H1 (cell line): ENCODE data around the gene RNF8. TPM values are rescaled to one million over a fixed set of nuclear protein-coding genes. Genes with fewer than 3 reads are reported as not detected.
"Not testable (repeated sequence)": the region's sequence is repeated elsewhere in the genome, so short reads cannot be mapped to it uniquely, and the experiment has no call there.

Experiments
- CTCF ChIA-PET: fragments of 300-600 bp; sonication (Branson Sonifier 250); formaldehyde crosslinking; loops from one replicate; lab custom pipeline; 2021; ENCODE audit not compliant: partially characterized antibody; lab: Charles Lee
- POLR2A ChIA-PET: fragments of 300-600 bp; sonication (Branson Sonifier 250); formaldehyde crosslinking; loops from one replicate; lab custom pipeline; 2021; ENCODE audit warnings: inconsistent platforms; ENCODE audit not compliant: partially characterized antibody; lab: Charles Lee
- DNase-seq, 2 experiments: peaks; one replicate each; pipeline versions ENCODE4 v3.0.0 to v3.0.0-alpha.2; 2010 to 2022; ENCODE audit warnings: low spot score in 2 of 2, low read depth in 1 of 2, mixed read lengths in 1 of 2
- FAIRE-seq: peaks from 2 replicates; lab custom pipeline; 2011; peaks lifted over from hg19 to GRCh38; lab: Jason Lieb, UNC
- H2AFZ ChIP-seq: 2 replicates; pipeline ENCODE4 v1.8.1; 2012; ENCODE audit warnings: low read length, inconsistent platforms
- H2AK5ac ChIP-seq: 2 replicates; pipeline ENCODE4 v1.6.1; 2013; ENCODE audit warnings: low read depth, low read length
- H2BK120ac ChIP-seq: replicated peaks from 2 replicates; pipeline ENCODE3; 2013; ENCODE audit warnings: low read depth, low read length, inconsistent platforms
- H2BK12ac ChIP-seq: 2 replicates; pipeline ENCODE4 v1.6.1; 2013; ENCODE audit warnings: low read depth, low read length
- H2BK15ac ChIP-seq: 2 replicates; pipeline ENCODE4 v1.6.1; 2013; ENCODE audit warnings: low read length
- H2BK20ac ChIP-seq: 2 replicates; pipeline ENCODE4 v1.6.1; 2013; ENCODE audit warnings: low read length
- H2BK5ac ChIP-seq: 2 replicates; pipeline ENCODE4 v1.6.1; 2013; ENCODE audit warnings: low read depth, low read length
- H3K14ac ChIP-seq: 2 replicates; pipeline ENCODE4 v1.6.1; 2013; ENCODE audit warnings: inconsistent platforms; ENCODE audit not compliant: insufficient read length
- H3K18ac ChIP-seq: 2 replicates; pipeline ENCODE4 v1.6.1; 2013; ENCODE audit warnings: low read length; ENCODE audit errors: extremely low read depth
- H3K23ac ChIP-seq: 2 replicates; pipeline ENCODE4 v1.6.1; 2013; ENCODE audit warnings: inconsistent platforms; ENCODE audit not compliant: insufficient read length
- H3K23me2 ChIP-seq: 2 replicates; pipeline ENCODE4 v1.6.1; 2013; ENCODE audit warnings: low read depth, low read length
- H3K27ac ChIP-seq: 2 replicates; pipeline ENCODE4 v1.6.1; 2011; ENCODE audit warnings: low read depth, low read length, inconsistent platforms
- H3K27me3 ChIP-seq, 4 experiments: replicated peaks in 1 of 4; 1 replicate in 1 of 4; 2 replicates in 3 of 4; pipeline versions ENCODE4 v1.6.1 to v1.8.1; 2011 to 2013; ENCODE audit warnings: low read length in 3 of 4, mild to moderate bottlenecking in 3 of 4, inconsistent platforms in 2 of 4, mixed read lengths in 2 of 4, moderate library complexity in 1 of 4; ENCODE audit not compliant: control insufficient read depth in 3 of 4, insufficient read depth in 3 of 4; ENCODE audit errors: extremely low read depth in 1 of 4
- H3K36me3 ChIP-seq, 4 experiments: 2 replicates each; pipeline versions ENCODE4 v1.6.1 to v1.8.1; 2011 to 2013; ENCODE audit warnings: mild to moderate bottlenecking in 4 of 4, low read length in 3 of 4, moderate library complexity in 2 of 4, control low read depth in 1 of 4, inconsistent platforms in 1 of 4; ENCODE audit not compliant: insufficient read depth in 4 of 4, control insufficient read depth in 2 of 4
- H3K4ac ChIP-seq: replicated peaks from 2 replicates; pipeline ENCODE3; 2013; ENCODE audit warnings: low read length, low read depth, mixed read lengths, inconsistent platforms; ENCODE audit not compliant: insufficient read length
- H3K4me1 ChIP-seq, 4 experiments: replicated peaks in 1 of 4; 1 replicate in 1 of 4; 2 replicates in 3 of 4; pipeline versions ENCODE4 v1.6.1 to v1.8.1; 2011 to 2013; ENCODE audit warnings: low read length in 3 of 4, inconsistent platforms in 2 of 4, mixed read lengths in 1 of 4; ENCODE audit not compliant: insufficient read depth in 4 of 4, control insufficient read depth in 3 of 4
- H3K4me2 ChIP-seq, 2 experiments: 2 replicates each; pipeline versions ENCODE4 v1.6.1 to v1.8.1; 2011 to 2013; ENCODE audit warnings: low read depth in 2 of 2, low read length in 2 of 2, control low read depth in 1 of 2, inconsistent platforms in 1 of 2, mild to moderate bottlenecking in 1 of 2; ENCODE audit not compliant: insufficient read depth in 1 of 2
- H3K4me3 ChIP-seq, 4 experiments: fragments of 200-600, 300-600 bp in 1 of 4; sonication (generic), shearing (Covaris generic), sonication (Bioruptor Twin) in 1 of 4; 2 replicates each; pipeline versions ENCODE4 v1.5.1 to v1.8.1; 2011 to 2016; ENCODE audit warnings: low read length in 4 of 4, low read depth in 3 of 4, control low read depth in 2 of 4, inconsistent platforms in 2 of 4, mild to moderate bottlenecking in 2 of 4, mixed read lengths in 1 of 4, moderate library complexity in 1 of 4; ENCODE audit not compliant: insufficient read depth in 2 of 4; ENCODE audit errors: extremely low read depth in 1 of 4
- H3K56ac ChIP-seq: replicated peaks from 2 replicates; pipeline ENCODE3; 2013; ENCODE audit warnings: low read depth, mild to moderate bottlenecking, mixed read lengths, low read length, inconsistent platforms; ENCODE audit not compliant: insufficient read length
- H3K79me1 ChIP-seq: 2 replicates; pipeline ENCODE4 v1.6.1; 2013; ENCODE audit warnings: low read depth, low read length, control low read depth
- H3K79me2 ChIP-seq, 2 experiments: 2 replicates each; pipeline versions ENCODE4 v1.6.1 to v1.8.1; 2012 to 2013; ENCODE audit warnings: low read length in 2 of 2, mild to moderate bottlenecking in 2 of 2, inconsistent platforms in 1 of 2; ENCODE audit not compliant: insufficient read depth in 2 of 2, control insufficient read depth in 1 of 2
- H3K9ac ChIP-seq, 4 experiments: replicated peaks in 1 of 4; 1 replicate in 1 of 4; 2 replicates in 3 of 4; pipeline versions ENCODE4 v1.6.1 to v1.8.1; 2011 to 2013; ENCODE audit warnings: low read depth in 3 of 4, low read length in 3 of 4, control low read depth in 2 of 4, mild to moderate bottlenecking in 2 of 4, moderate library complexity in 2 of 4, inconsistent platforms in 1 of 4; ENCODE audit errors: extremely low read depth in 1 of 4
- H3K9me3 ChIP-seq, 2 experiments: 2 replicates each; pipeline versions ENCODE4 v1.6.1 to v1.8.1; 2012 to 2013; ENCODE audit warnings: mild to moderate bottlenecking in 2 of 2, moderate library complexity in 2 of 2, control low read depth in 1 of 2, inconsistent platforms in 1 of 2, low read depth in 1 of 2, low read length in 1 of 2, mixed read lengths in 1 of 2; ENCODE audit not compliant: insufficient read depth in 2 of 2
- H4K20me1 ChIP-seq, 2 experiments: replicated peaks in 1 of 2; 2 replicates each; pipeline versions ENCODE3 to v1.8.1; 2011 to 2013; ENCODE audit warnings: inconsistent platforms in 2 of 2, low read length in 2 of 2, mild to moderate bottlenecking in 1 of 2; ENCODE audit not compliant: insufficient read depth in 2 of 2, control insufficient read depth in 1 of 2
- H4K5ac ChIP-seq: 2 replicates; pipeline ENCODE4 v1.6.1; 2013; ENCODE audit warnings: low read length, low read depth, mixed read lengths, inconsistent platforms; ENCODE audit not compliant: insufficient read length
- H4K8ac ChIP-seq: 2 replicates; pipeline ENCODE4 v1.8.0; 2013; ENCODE audit warnings: mild to moderate bottlenecking, moderate library complexity, low read length, inconsistent platforms; ENCODE audit not compliant: insufficient read depth; ENCODE audit errors: extremely low read depth
- H4K91ac ChIP-seq: replicated peaks from 2 replicates; pipeline ENCODE3; 2013; ENCODE audit warnings: low read length, mixed read lengths, inconsistent platforms; ENCODE audit not compliant: insufficient read length
- CEBPB ChIP-seq: IDR thresholded peaks from 2 replicates; pipeline ENCODE4 v1.6.1; 2012; ENCODE audit warnings: low read depth, low read length
- WGBS, 2 experiments: shearing (Covaris generic) in 1 of 2; methylation state at CpG; one replicate each; pipeline versions ENCODE4 v1.1.6 to v1.1.7; 2013 to 2015; ENCODE audit warnings: low lambda C conversion rate in 2 of 2, mixed read lengths in 2 of 2, inconsistent platforms in 1 of 2, low coverage in 1 of 2, missing lambda C conversion rate in 1 of 2; ENCODE audit not compliant: insufficient replicate concordance in 2 of 2, insufficient coverage in 1 of 2, insufficient read length in 1 of 2; ENCODE audit errors: extremely low coverage in 1 of 2, missing lambda C conversion rate in 1 of 2; 5-methylcytosine and 5-hydroxymethylcytosine counted together
- polyA plus RNA-seq, 7 experiments: library from polyadenylated mRNA; depleted of rRNA in 3 of 7; stranded (reverse) in 5 of 7; unstranded in 2 of 7; fragments of >200 nt in 5 of 7; fragments of 200-250 nt in 2 of 7; gene quantifications; 1 replicate in 5 of 7; 2 replicates in 1 of 7; 4 replicates in 1 of 7; pipeline versions ENCODE4 v1.2.1 to v1.2.3, GENCODE V29; 2011 to 2013; ENCODE audit warnings: missing spikeins in 2 of 7, mixed read lengths in 2 of 7
- total RNA-seq: library from RNA; stranded (reverse); fragmentation: NEBNext Ultra II Directional; extraction: Animal tissue kit (Norgen Biotek cat#: 25700); gene quantifications from 2 replicates; pipeline ENCODE4 v1.2.1, GENCODE V29; 2021

Gene RNF8
- total and polyA plus RNA-seq, 2 of the 8 experiments (the other 6 are each of a cell fraction or from before 2014, with no cell fraction given) = 20.3 to 44.7 TPM

DNA sequence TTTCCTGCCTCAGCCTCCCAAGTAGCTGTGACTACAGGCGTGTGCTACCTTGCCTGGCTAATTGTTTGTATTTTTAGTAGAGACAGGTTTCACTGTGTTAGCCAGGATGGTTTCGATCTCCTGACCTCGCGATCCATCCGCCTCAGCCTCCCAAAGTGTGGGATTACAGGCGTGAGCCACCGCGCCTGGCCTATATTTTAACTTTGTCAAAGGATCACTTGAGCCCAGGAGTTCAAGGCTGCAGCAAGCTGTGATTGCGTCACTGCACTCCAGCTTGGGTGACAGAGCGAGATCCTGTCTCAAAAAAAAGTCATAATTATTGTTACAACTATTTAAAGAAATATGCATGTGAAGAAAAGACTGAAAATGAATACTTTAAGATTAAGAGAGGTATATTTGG, 23.4 kb upstream of the RNF8 start:
- H2BK20ac ChIP-seq, H3K27ac ChIP-seq, H3K9me3 ChIP-seq, H3K9ac ChIP-seq, H2BK5ac ChIP-seq, H3K79me2 ChIP-seq, H3K27me3 ChIP-seq, H3K14ac ChIP-seq, H3K23ac ChIP-seq, H2AFZ ChIP-seq, H3K4me3 ChIP-seq, H4K91ac ChIP-seq, DNase-seq, H3K18ac ChIP-seq, H3K4ac ChIP-seq, H2BK15ac ChIP-seq, H3K4me2 ChIP-seq, H2BK120ac ChIP-seq, FAIRE-seq, H4K8ac ChIP-seq, H3K4me1 ChIP-seq, POLR2A ChIA-PET, H3K79me1 ChIP-seq, H2AK5ac ChIP-seq, H4K20me1 ChIP-seq, H2BK12ac ChIP-seq, H4K5ac ChIP-seq, H3K23me2 ChIP-seq, H3K56ac ChIP-seq: not testable (repeated sequence)
- TF ChIP-seq CEBPB = peak; percentile 43; the same call in 1 of the 2 replicates
- peaks cover 0 to 18% (median 5%) of the 10 kb centered on the region in 4 experiments; a peak in 4 of 8 replicates for H3K36me3 ChIP-seq
- CTCF ChIA-PET = interaction anchor here (0.7 to 1.1 kb wide), 2 partner anchors 121 to 538 kb away, joined by 3 read pairs; no protein-coding TSS in a partner anchor
- WGBS, 2 experiments = 90% methylated on average over 10 of the region's 10 CpGs; no CpG with 5 or more reads in 1 of the 2 experiments
